Bronchial epithelial cell (primary cell): Measurements from ENCODE around the gene RALGDS. TPM values are rescaled to one million over a fixed set of nuclear protein-coding genes. Genes with fewer than 3 reads are reported as not detected.
A peak's percentile ranks its signal among the peaks of the same experiment; 100 is the strongest.

Experiments
- DNase-seq: peaks from one replicate; pipeline ENCODE4 v3.0.0-alpha.2; 2010; ENCODE audit warnings: low read depth
- FAIRE-seq: peaks from 2 replicates; lab custom pipeline; 2011; peaks lifted over from hg19 to GRCh38; lab: Jason Lieb, UNC
- H3K27me3 ChIP-seq: 2 replicates; pipeline ENCODE4 v1.5.1; 2011; ENCODE audit warnings: low read length; ENCODE audit not compliant: control insufficient read depth, insufficient read depth
- H3K36me3 ChIP-seq: 2 replicates; pipeline ENCODE4 v1.5.1; 2011; ENCODE audit warnings: low read length; ENCODE audit not compliant: control insufficient read depth, insufficient read depth
- H3K4me3 ChIP-seq: 2 replicates; pipeline ENCODE4 v1.5.1; 2011; ENCODE audit warnings: mild to moderate bottlenecking, low read depth, low read length, control low read depth
- total RNA-seq: library from RNA; depleted of rRNA; stranded (reverse); fragments of >200 nt; gene quantifications from 2 replicates; pipeline ENCODE4 v1.2.1, GENCODE V29; 2014
- TF ChIP-seq, protein P1 (sequence below): IDR thresholded peaks from 2 replicates; pipeline ENCODE4 v1.5.1; 2011; ENCODE audit warnings: mild to moderate bottlenecking, moderate library complexity, low read length, control low read depth, inconsistent platforms; ENCODE audit not compliant: insufficient read depth, severe bottlenecking

Gene RALGDS
- total RNA-seq, 1 donor from 2014 or later, result 18.7 TPM

- Histone ChIP-seq H3K4me3 (no peak overlapping the region), H3K27me3 (no peaks in the 10 kb centered on the region), H3K36me3 (peaks cover 34% of the 10 kb centered on the region)
- TF ChIP-seq, protein P1, sequence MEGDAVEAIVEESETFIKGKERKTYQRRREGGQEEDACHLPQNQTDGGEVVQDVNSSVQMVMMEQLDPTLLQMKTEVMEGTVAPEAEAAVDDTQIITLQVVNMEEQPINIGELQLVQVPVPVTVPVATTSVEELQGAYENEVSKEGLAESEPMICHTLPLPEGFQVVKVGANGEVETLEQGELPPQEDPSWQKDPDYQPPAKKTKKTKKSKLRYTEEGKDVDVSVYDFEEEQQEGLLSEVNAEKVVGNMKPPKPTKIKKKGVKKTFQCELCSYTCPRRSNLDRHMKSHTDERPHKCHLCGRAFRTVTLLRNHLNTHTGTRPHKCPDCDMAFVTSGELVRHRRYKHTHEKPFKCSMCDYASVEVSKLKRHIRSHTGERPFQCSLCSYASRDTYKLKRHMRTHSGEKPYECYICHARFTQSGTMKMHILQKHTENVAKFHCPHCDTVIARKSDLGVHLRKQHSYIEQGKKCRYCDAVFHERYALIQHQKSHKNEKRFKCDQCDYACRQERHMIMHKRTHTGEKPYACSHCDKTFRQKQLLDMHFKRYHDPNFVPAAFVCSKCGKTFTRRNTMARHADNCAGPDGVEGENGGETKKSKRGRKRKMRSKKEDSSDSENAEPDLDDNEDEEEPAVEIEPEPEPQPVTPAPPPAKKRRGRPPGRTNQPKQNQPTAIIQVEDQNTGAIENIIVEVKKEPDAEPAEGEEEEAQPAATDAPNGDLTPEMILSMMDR, result peak; percentile 70
- peak; percentile 29 for DNase-seq
- FAIRE-seq, result no peak
These were observed 72.4 kb downstream of the RALGDS start for GRCh38 chr9:133048595-133048994.

Other genes starting within 250 kb of the RALGDS start
- gene AK8, start 243.0 kb downstream of the RALGDS start, total RNA-seq, result 0.26 TPM in 1 of 2 replicates, not detected in the other
- 0.79 and 2.3 TPM in 2 replicates for gene SPACA9, start 242.3 kb downstream of the RALGDS start, total RNA-seq
- gene TSC1, start 176.6 kb downstream of the RALGDS start, total RNA-seq, result 20.8 and 22.3 TPM in 2 replicates
- gene GFI1B, start 142.5 kb downstream of the RALGDS start, total RNA-seq, result not detected in 2 replicates
- 29.7 and 31.4 TPM in 2 replicates for gene GTF3C5, start 90.2 kb downstream of the RALGDS start, total RNA-seq
- 0.53 and 1.3 TPM in 2 replicates for gene CEL, start 59.3 kb downstream of the RALGDS start, total RNA-seq
- gene GBGT1, start 42.7 kb upstream of the RALGDS start, total RNA-seq, result 1.0 and 1.1 TPM in 2 replicates
- not detected in 2 replicates for gene OBP2B, start 88.0 kb upstream of the RALGDS start, total RNA-seq
- gene ABO, start 154.0 kb upstream of the RALGDS start, total RNA-seq, result 1.8 and 1.9 TPM in 2 replicates
- 9.0 and 11.1 TPM in 2 replicates for gene SURF6, start 214.9 kb upstream of the RALGDS start, total RNA-seq
- gene MED22, start 226.9 kb upstream of the RALGDS start, total RNA-seq, result 17.5 and 21.3 TPM in 2 replicates
- 2,200 and 3,023 TPM in 2 replicates for gene RPL7A, start 227.0 kb upstream of the RALGDS start, total RNA-seq
- gene SURF1, start 235.2 kb upstream of the RALGDS start, total RNA-seq, result 23.4 and 44.5 TPM in 2 replicates
- 46.6 and 51.3 TPM in 2 replicates for gene SURF2, start 235.3 kb upstream of the RALGDS start, total RNA-seq